Measurements from ENCODE around the gene FAM169A. TPM values are rescaled to one million over a fixed set of nuclear protein-coding genes. Genes with fewer than 3 reads are reported as not detected.

The FAM169A gene
- polyA plus RNA-seq, 2 of the 4 experiments (the other 2 are of a cell fraction), result 7.9 to 18.3 TPM

DNA sequence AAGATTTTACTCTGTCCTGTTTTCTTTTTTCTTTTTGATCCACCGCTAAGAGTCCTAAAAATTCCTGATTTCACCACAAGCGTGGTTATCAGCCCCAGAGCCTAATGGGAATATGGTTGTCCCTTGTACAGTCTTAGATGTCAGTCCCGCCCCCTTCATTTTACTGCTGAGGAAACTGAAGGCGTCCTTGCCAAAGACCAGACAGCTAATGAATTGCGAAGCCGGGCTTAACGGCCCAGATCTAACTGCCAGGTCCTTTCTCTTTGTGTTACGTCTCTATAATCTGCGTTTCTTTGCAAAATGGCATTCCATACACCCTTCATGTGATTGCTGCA, 98.6 kb downstream of the FAM169A start:
- H3K4me1 ChIP-seq, result peaks cover 38% of the 10 kb centered on the region
- DNase-seq (ENCODE audit: low read depth in 1 of 2, low spot score in 1 of 2) (peak; percentile 38 to 54), ATAC-seq (peak; percentile 39 to 72; a peak in 5 of 6 replicates), FAIRE-seq (no peak)
- H3K9me3 ChIP-seq, result no peaks in the 10 kb centered on the region
- 1% methylated on average over 9 of the region's 9 CpGs for WGBS (ENCODE audit: missing lambda C conversion rate)
- ChIA-PET CTCF (interaction anchor here (1.0 to 2.1 kb wide), 4 partner anchors 13 to 151 kb away, joined by 3 to 6 read pairs (median 4); no protein-coding TSS in a partner anchor), POLR2A (interaction anchor here (0.9 kb wide), 1 partner anchor 20 kb away, joined by 5 read pairs; no protein-coding TSS in a partner anchor)
- TF ChIP-seq KDM5A (IDR thresholded peaks at IDR 0.05), result no peak
- no peak for TF ChIP-seq NR3C1 (IDR thresholded peaks at IDR 0.05)
- no peak for TF ChIP-seq HMGXB4 (CRISPR knock-in tag; IDR thresholded peaks at IDR 0.05; ENCODE audit: borderline replicate concordance)
- TF ChIP-seq NPAS2 (CRISPR knock-in tag; IDR thresholded peaks at IDR 0.05; ENCODE audit: borderline replicate concordance), result no peak
- no peak for TF ChIP-seq HEYL (CRISPR knock-in tag; IDR thresholded peaks at IDR 0.05)
- TF ChIP-seq FOSL2 (IDR thresholded peaks at IDR 0.05), result no peak
- no peak for TF ChIP-seq FOSL2 (CRISPR knock-in tag; IDR thresholded peaks at IDR 0.05)
- TF ChIP-seq, protein P1, sequence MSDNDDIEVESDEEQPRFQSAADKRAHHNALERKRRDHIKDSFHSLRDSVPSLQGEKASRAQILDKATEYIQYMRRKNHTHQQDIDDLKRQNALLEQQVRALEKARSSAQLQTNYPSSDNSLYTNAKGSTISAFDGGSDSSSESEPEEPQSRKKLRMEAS (IDR thresholded peaks at IDR 0.05), result no peak
- no peak for TF ChIP-seq TFCP2L1 (CRISPR knock-in tag; IDR thresholded peaks at IDR 0.05)
- no peak for TF ChIP-seq MYC (IDR thresholded peaks at IDR 0.05; ENCODE audit: borderline replicate concordance, low read length)
- TF ChIP-seq EHMT2 (IDR thresholded peaks at IDR 0.05; ENCODE audit: low read depth), result no peak
- TF ChIP-seq HOXB5 (CRISPR knock-in tag; IDR thresholded peaks at IDR 0.05), result no peak
- TF ChIP-seq TP53 (CRISPR knock-in tag; IDR thresholded peaks at IDR 0.05), result no peak
- TF ChIP-seq RNF2 (IDR thresholded peaks at IDR 0.05; ENCODE audit: borderline replicate concordance, low read depth), result no peak
- TF ChIP-seq HOXA7 (CRISPR knock-in tag; IDR thresholded peaks at IDR 0.05), result no peak
- TF ChIP-seq SMC3 (IDR thresholded peaks at IDR 0.05), result no peak
- no peak for TF ChIP-seq BHLHE40 (IDR thresholded peaks at IDR 0.05; ENCODE audit: low read depth, low read length)
- H3K4me3 ChIP-seq, result peak overlapping the region; percentile 85
- peak overlapping the region; percentile 85 to 90 for H3K27ac ChIP-seq
- H3K4me2 ChIP-seq, result peak overlapping the region; percentile 92

DNA sequence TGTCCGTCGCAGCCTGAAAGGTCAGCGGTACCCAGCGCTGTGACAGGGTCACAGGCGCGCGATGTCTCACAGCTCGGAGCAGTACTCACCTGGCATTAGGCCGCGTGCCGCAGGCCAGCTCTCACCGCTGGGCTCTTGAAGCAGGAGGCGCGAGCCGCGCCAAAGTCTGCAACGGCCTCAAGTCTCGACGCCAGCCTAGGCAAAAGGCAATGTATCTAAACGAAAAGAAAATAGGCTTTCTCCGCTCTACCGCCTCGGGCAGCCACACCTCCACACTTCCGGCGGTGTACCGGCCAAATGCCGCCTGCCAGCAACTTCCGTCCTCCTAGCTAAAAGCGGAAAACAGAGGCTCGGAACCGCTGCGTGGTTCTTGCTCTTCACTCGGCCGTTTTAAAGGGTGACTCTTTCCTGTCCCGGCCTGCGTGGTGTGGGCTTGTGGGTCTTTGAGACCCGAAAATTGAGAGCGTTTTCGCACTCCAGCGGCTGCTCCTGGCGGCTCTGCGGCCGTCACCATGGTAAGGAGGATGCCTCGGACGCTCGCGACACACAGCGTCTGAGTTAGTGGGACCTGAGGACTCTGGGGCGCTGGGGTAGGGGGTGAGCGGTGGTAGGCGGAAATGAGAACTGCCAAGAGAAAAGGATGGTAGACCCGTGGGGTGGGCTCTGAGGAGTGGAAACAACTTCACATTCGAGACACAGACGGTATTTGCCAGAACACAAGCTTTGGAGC, 99.2 kb downstream of the FAM169A start, which contains the start of the genes GFM2 and NSA2:
GFM2 (minus strand) TSS at position 269 of the 730 bp plus-strand sequence. CDS start 3,375 bp downstream, outside the sequence.
NSA2 (plus strand) TSS at position 401 of the 730 bp plus-strand sequence; CDS start at position 513, 112 bp downstream.
- peak; percentile 91 to 95 for ATAC-seq
- TF ChIP-seq, protein P2, sequence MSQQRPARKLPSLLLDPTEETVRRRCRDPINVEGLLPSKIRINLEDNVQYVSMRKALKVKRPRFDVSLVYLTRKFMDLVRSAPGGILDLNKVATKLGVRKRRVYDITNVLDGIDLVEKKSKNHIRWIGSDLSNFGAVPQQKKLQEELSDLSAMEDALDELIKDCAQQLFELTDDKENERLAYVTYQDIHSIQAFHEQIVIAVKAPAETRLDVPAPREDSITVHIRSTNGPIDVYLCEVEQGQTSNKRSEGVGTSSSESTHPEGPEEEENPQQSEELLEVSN (IDR thresholded peaks at IDR 0.05; ENCODE audit: borderline replicate concordance, low read depth), result peak; percentile 46; the same call in 1 of the 2 replicates
- TF ChIP-seq, protein P3, sequence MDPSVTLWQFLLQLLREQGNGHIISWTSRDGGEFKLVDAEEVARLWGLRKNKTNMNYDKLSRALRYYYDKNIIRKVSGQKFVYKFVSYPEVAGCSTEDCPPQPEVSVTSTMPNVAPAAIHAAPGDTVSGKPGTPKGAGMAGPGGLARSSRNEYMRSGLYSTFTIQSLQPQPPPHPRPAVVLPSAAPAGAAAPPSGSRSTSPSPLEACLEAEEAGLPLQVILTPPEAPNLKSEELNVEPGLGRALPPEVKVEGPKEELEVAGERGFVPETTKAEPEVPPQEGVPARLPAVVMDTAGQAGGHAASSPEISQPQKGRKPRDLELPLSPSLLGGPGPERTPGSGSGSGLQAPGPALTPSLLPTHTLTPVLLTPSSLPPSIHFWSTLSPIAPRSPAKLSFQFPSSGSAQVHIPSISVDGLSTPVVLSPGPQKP (IDR thresholded peaks at IDR 0.05; ENCODE audit: low read depth, low read length), result no peak
- TF ChIP-seq EP300 (IDR thresholded peaks at IDR 0.05), result no peak
- TF ChIP-seq, protein P4, sequence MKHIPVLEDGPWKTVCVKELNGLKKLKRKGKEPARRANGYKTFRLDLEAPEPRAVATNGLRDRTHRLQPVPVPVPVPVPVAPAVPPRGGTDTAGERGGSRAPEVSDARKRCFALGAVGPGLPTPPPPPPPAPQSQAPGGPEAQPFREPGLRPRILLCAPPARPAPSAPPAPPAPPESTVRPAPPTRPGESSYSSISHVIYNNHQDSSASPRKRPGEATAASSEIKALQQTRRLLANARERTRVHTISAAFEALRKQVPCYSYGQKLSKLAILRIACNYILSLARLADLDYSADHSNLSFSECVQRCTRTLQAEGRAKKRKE (CRISPR knock-in tag; IDR thresholded peaks at IDR 0.05; ENCODE audit: low read depth), result no peak
- peak; percentile 80 for TF ChIP-seq PBX3 (IDR thresholded peaks at IDR 0.05)
- TF ChIP-seq RARB (CRISPR knock-in tag; IDR thresholded peaks at IDR 0.05), result no peak
- no peak for TF ChIP-seq CBX8 (IDR thresholded peaks at IDR 0.05)
- peak; percentile 11 for TF ChIP-seq GATA3 (IDR thresholded peaks at IDR 0.05; ENCODE audit: borderline replicate concordance)
- TF ChIP-seq MYC (IDR thresholded peaks at IDR 0.05; ENCODE audit: borderline replicate concordance, low read length), result peak; percentile 74
- no peak for TF ChIP-seq POLR2AphosphoS2 (conservative IDR thresholded peaks at IDR 0.05; ENCODE audit: low read length)
- peak; percentile 81; the same call in 1 of the 2 replicates for TF ChIP-seq PHF8 (IDR thresholded peaks at IDR 0.05; ENCODE audit: borderline replicate concordance, low read depth)
- peak; percentile 78 for TF ChIP-seq KDM5A (IDR thresholded peaks at IDR 0.05)
- TF ChIP-seq KDM1A (IDR thresholded peaks at IDR 0.05; ENCODE audit: low read depth), result no peak
- no peak for TF ChIP-seq NFE2L2 (conservative IDR thresholded peaks at IDR 0.05; ENCODE audit: low read length)
- TF ChIP-seq SMC3 (IDR thresholded peaks at IDR 0.05), result no peak
- TF ChIP-seq, protein P1 (IDR thresholded peaks at IDR 0.05), result peak; percentile 95
- TF ChIP-seq, protein P5, sequence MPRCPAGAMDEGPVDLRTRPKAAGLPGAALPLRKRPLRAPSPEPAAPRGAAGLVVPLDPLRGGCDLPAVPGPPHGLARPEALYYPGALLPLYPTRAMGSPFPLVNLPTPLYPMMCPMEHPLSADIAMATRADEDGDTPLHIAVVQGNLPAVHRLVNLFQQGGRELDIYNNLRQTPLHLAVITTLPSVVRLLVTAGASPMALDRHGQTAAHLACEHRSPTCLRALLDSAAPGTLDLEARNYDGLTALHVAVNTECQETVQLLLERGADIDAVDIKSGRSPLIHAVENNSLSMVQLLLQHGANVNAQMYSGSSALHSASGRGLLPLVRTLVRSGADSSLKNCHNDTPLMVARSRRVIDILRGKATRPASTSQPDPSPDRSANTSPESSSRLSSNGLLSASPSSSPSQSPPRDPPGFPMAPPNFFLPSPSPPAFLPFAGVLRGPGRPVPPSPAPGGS (IDR thresholded peaks at IDR 0.05), result 0 out of 3 replicates have a peak, but pooled peaks have one; percentile 72

More for the DNA sequence above, 99.2 kb downstream of the FAM169A start, which contains the start of the genes GFM2 and NSA2:
- CTCF ChIA-PET, result interaction anchor here (0.8 to 2.2 kb wide), 15 partner anchors 9 to 1489 kb away, joined by 3 to 9 read pairs (median 4); no protein-coding TSS in a partner anchor
- no peaks in the 10 kb centered on the region for H3K9me3 ChIP-seq
- H3K4me2 ChIP-seq, result peak within 1 kb of the TSS; percentile 92
- H3K4me3 ChIP-seq, result peak within 1 kb of the TSS; percentile 85
- DNase-seq (ENCODE audit: low read depth in 1 of 2, low spot score in 1 of 2) (peak; percentile 54 to 95), FAIRE-seq (no peak)
- H3K4me1 ChIP-seq, result peaks cover 44% of the 10 kb centered on the region
- under 1% methylated on average over 50 of the region's 54 CpGs for WGBS (ENCODE audit: missing lambda C conversion rate)
- peak within 1 kb of the TSS; percentile 85 to 90 for H3K27ac ChIP-seq
- POLR2A ChIA-PET, result interaction anchor here (0.6 to 0.9 kb wide), 4 partner anchors 20 to 85 kb away, joined by 3 to 5 read pairs (median 4); no protein-coding TSS in a partner anchor

Measured in A549 (cell line).